Osteoblast (primary cell): ENCODE results near the gene AP3B2. TPM values are rescaled to one million over a fixed set of nuclear protein-coding genes. Genes with fewer than 3 reads are reported as not detected.

Experiments
- DNase-seq: peaks from one replicate; pipeline ENCODE4 v3.0.0; 2011; ENCODE audit warnings: low spot score, mixed read lengths; ENCODE audit not compliant: insufficient read length; ENCODE audit errors: missing footprints
- H2AFZ ChIP-seq: 2 replicates; pipeline ENCODE4 v1.6.0; 2011; ENCODE audit warnings: mild to moderate bottlenecking, low read length
- H3K27ac ChIP-seq: 2 replicates; pipeline ENCODE4 v1.5.1; 2011; ENCODE audit warnings: mild to moderate bottlenecking, low read depth, low read length, moderate library complexity
- H3K27me3 ChIP-seq: 2 replicates; pipeline ENCODE4 v1.6.0; 2012; ENCODE audit warnings: mild to moderate bottlenecking, control low read depth, inconsistent platforms, low read length, moderate library complexity; ENCODE audit not compliant: insufficient read depth
- H3K36me3 ChIP-seq: 2 replicates; pipeline ENCODE4 v1.5.1; 2011; ENCODE audit warnings: mild to moderate bottlenecking, low read length, control low read depth, moderate library complexity; ENCODE audit not compliant: insufficient read depth
- H3K4me1 ChIP-seq: 2 replicates; pipeline ENCODE4 v1.5.1; 2011; ENCODE audit warnings: mild to moderate bottlenecking, low read length, control low read depth, moderate library complexity; ENCODE audit not compliant: insufficient read depth
- H3K4me2 ChIP-seq: 2 replicates; pipeline ENCODE4 v1.6.0; 2011; ENCODE audit warnings: mild to moderate bottlenecking, low read length; ENCODE audit not compliant: insufficient read depth
- H3K4me3 ChIP-seq: fragments of 200-600 bp; sonication (generic); 3 replicates; pipeline ENCODE4 v1.5.1; 2012; ENCODE audit warnings: mild to moderate bottlenecking, low read length, inconsistent platforms; ENCODE audit not compliant: insufficient read depth
- H3K79me2 ChIP-seq: 2 replicates; pipeline ENCODE4 v1.6.0; 2012; ENCODE audit warnings: mild to moderate bottlenecking, low read length, control low read depth, inconsistent platforms; ENCODE audit not compliant: insufficient read depth
- H3K9me3 ChIP-seq: 2 replicates; pipeline ENCODE4 v1.5.1; 2011; ENCODE audit warnings: low read depth, low read length, control low read depth
- H4K20me1 ChIP-seq: 2 replicates; pipeline ENCODE4 v1.6.0; 2012; ENCODE audit warnings: mild to moderate bottlenecking, low read length, control low read depth; ENCODE audit not compliant: insufficient read depth
- total RNA-seq: library from RNA; depleted of rRNA; stranded (reverse); fragments of >200 nt; gene quantifications from 2 replicates; pipeline ENCODE4 v1.2.3, GENCODE V29; 2012
- TF ChIP-seq, protein P1 (sequence below): IDR thresholded peaks from 2 replicates; pipeline ENCODE4 v1.5.1; 2011; ENCODE audit warnings: mild to moderate bottlenecking, low read depth, low read length, moderate library complexity; ENCODE audit errors: extremely low read depth

Gene AP3B2
- total RNA-seq, 1 donor, result 0.36 TPM

DNA sequence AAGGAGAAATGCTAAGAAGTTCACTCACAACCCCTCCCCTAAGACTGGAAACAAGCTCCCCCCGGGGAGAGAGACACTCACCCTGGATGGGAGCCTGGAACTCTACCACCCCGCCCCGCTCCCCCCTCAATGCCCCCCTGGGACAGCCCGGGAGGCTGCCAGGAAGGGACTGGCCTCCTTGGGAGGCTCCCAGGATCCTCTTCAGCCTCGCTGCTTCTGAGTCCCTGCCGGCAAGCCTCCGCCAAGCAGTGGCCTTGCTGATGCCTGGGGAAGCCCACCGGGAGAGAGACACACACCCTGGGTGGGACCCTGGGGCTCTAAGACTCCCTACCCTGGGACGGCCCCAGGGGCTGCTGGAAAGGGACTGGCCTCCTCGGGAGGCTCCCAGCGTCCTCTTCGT, 95.9 kb downstream of the AP3B2 start:
- TF ChIP-seq, protein P1, sequence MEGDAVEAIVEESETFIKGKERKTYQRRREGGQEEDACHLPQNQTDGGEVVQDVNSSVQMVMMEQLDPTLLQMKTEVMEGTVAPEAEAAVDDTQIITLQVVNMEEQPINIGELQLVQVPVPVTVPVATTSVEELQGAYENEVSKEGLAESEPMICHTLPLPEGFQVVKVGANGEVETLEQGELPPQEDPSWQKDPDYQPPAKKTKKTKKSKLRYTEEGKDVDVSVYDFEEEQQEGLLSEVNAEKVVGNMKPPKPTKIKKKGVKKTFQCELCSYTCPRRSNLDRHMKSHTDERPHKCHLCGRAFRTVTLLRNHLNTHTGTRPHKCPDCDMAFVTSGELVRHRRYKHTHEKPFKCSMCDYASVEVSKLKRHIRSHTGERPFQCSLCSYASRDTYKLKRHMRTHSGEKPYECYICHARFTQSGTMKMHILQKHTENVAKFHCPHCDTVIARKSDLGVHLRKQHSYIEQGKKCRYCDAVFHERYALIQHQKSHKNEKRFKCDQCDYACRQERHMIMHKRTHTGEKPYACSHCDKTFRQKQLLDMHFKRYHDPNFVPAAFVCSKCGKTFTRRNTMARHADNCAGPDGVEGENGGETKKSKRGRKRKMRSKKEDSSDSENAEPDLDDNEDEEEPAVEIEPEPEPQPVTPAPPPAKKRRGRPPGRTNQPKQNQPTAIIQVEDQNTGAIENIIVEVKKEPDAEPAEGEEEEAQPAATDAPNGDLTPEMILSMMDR, result no peak
- DNase-seq, result no peak
- H3K27ac ChIP-seq, result no peak overlapping the region
- no peak overlapping the region for H3K4me3 ChIP-seq
- no peaks in the 10 kb centered on the region for H3K79me2 ChIP-seq
- H4K20me1 ChIP-seq, result no peaks in the 10 kb centered on the region
- no peaks in the 10 kb centered on the region for H3K27me3 ChIP-seq
- no peak overlapping the region for H2AFZ ChIP-seq
- no peak overlapping the region for H3K4me2 ChIP-seq
- no peaks in the 10 kb centered on the region for H3K4me1 ChIP-seq
- H3K9me3 ChIP-seq, result no peaks in the 10 kb centered on the region
- no peaks in the 10 kb centered on the region for H3K36me3 ChIP-seq

DNA sequence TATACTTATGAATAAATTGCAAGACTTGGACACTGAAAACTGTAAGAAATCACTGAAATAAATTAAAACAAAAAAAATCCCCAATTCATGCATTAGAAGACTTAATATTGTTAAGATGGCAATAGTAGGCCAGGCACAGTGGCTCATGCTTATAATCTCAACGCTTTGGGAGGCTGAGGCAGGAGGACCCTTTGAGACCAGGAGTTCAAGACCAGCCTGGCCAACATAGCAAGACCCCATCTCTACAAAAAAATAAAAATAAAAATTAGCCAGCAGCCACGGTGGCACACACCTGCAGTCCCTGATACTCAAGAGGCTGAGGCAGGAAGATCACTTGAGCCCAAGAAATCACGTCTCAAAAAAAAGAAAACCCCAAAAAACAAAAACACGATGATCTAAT, 98.3 kb downstream of the AP3B2 start:
- Histone ChIP-seq H3K4me2 (no peak overlapping the region), H3K79me2 (no peaks in the 10 kb centered on the region), H2AFZ (no peak overlapping the region), H4K20me1 (no peaks in the 10 kb centered on the region), H3K27ac (no peak overlapping the region), H3K4me1 (no peaks in the 10 kb centered on the region), H3K27me3 (no peaks in the 10 kb centered on the region), H3K4me3 (no peak overlapping the region), H3K9me3 (no peaks in the 10 kb centered on the region), H3K36me3 (no peaks in the 10 kb centered on the region)
- DNase-seq, result no peak
- TF ChIP-seq, protein P1, result no peak

Other genes starting within 250 kb of the AP3B2 start
- gene RPS17, start 169.4 kb downstream of the AP3B2 start, total RNA-seq, result 1,188 and 1,195 TPM in 2 replicates
- gene CPEB1, start 62.5 kb downstream of the AP3B2 start, total RNA-seq, result 29.2 and 36.6 TPM in 2 replicates
- not detected in 2 replicates for gene FSD2, start 96.2 kb upstream of the AP3B2 start, total RNA-seq
- gene WHAMM, start 99.8 kb upstream of the AP3B2 start, total RNA-seq, result 8.0 and 8.3 TPM in 2 replicates
- 7.7 and 11.6 TPM in 2 replicates for gene HOMER2, start 242.8 kb upstream of the AP3B2 start, total RNA-seq